ENCODE results near the gene RNASE8.

RNASE8 gene

GRCh38 chr14:21072781-21073339 lies 15.2 kb downstream of the RNASE8 start:
- DNase-seq (ENCODE audit: low read depth, low spot score) = no peak

GRCh38 chr14:21073921-21074320 lies 16.3 kb downstream of the RNASE8 start:
- no peak for DNase-seq (ENCODE audit: low read depth, low spot score)

- DNase-seq (ENCODE audit: low read depth, low spot score) = no peak
Measured at GRCh38 chr14:21074398-21075272, 17.0 kb downstream of the RNASE8 start.

GRCh38 chr14:21075719-21076437 lies 18.3 kb downstream of the RNASE8 start:
- DNase-seq (ENCODE audit: low read depth, low spot score) = no peak

- DNase-seq (ENCODE audit: low read depth, low spot score) = no peak
Measured at GRCh38 chr14:21077672-21078071, 20.1 kb downstream of the RNASE8 start.

GRCh38 chr14:21078287-21078686 lies 20.7 kb downstream of the RNASE8 start:
- DNase-seq (ENCODE audit: low read depth, low spot score) = no peak

- DNase-seq (ENCODE audit: low read depth, low spot score) = no peak
Measured at GRCh38 chr14:21078726-21079125, 21.1 kb downstream of the RNASE8 start.

- DNase-seq (ENCODE audit: low read depth, low spot score) = no peak
Measured at GRCh38 chr14:21081521-21082142, 24.0 kb downstream of the RNASE8 start.

- no peak for DNase-seq (ENCODE audit: low read depth, low spot score)
Measured at GRCh38 chr14:21083565-21084325, 26.1 kb downstream of the RNASE8 start.

- no peak for DNase-seq (ENCODE audit: low read depth, low spot score)
Measured at GRCh38 chr14:21084396-21084795, 26.8 kb downstream of the RNASE8 start.

- DNase-seq (ENCODE audit: low read depth, low spot score) = no peak
Measured at GRCh38 chr14:21084998-21085853, 27.6 kb downstream of the RNASE8 start.

GRCh38 chr14:21086908-21087293 lies 29.3 kb downstream of the RNASE8 start:
- no peak for DNase-seq (ENCODE audit: low read depth, low spot score)

- DNase-seq (ENCODE audit: low read depth, low spot score) = no peak
Measured at GRCh38 chr14:21087294-21088091, 29.9 kb downstream of the RNASE8 start.

- DNase-seq (ENCODE audit: low read depth, low spot score) = no peak
Measured at GRCh38 chr14:21088687-21089086, 31.1 kb downstream of the RNASE8 start.

GRCh38 chr14:21089271-21089670 lies 31.6 kb downstream of the RNASE8 start:
- no peak for DNase-seq (ENCODE audit: low read depth, low spot score)

- DNase-seq (ENCODE audit: low read depth, low spot score) = no peak
Measured at GRCh38 chr14:21089877-21090193, 32.2 kb downstream of the RNASE8 start.

- DNase-seq (ENCODE audit: low read depth, low spot score) = no peak
Measured at GRCh38 chr14:21090194-21090939, 32.7 kb downstream of the RNASE8 start.

GRCh38 chr14:21090940-21091663 lies 33.5 kb downstream of the RNASE8 start:
- DNase-seq (ENCODE audit: low read depth, low spot score) = no peak
